Measurements from ENCODE around the gene PPP1R26. TPM values are rescaled to one million over a fixed set of nuclear protein-coding genes. Genes with fewer than 3 reads are reported as not detected.
"Not testable (repeated sequence)": the region's sequence is repeated elsewhere in the genome, so short reads cannot be mapped to it uniquely, and the experiment has no call there.

Gene PPP1R26
- polyA plus RNA-seq, 1 of the 3 experiments (the other 2 are of a cell fraction), result 20.1 TPM

- Histone ChIP-seq H3K27ac (ENCODE audit: low read depth in 2 of 2, low read length in 1 of 2) (no peak overlapping the region), H4K20me1 (ENCODE audit: insufficient read depth) (no peaks in the 10 kb centered on the region), H3K79me2 (ENCODE audit: insufficient read depth) (no peaks in the 10 kb centered on the region), H3K9ac (no peak overlapping the region), H3K4me1 (ENCODE audit: control insufficient read depth in 1 of 2, insufficient read depth in 2 of 2, low read depth in 1 of 2, low read length in 1 of 2) (no peaks in the 10 kb centered on the region; a peak in 1 of 4 replicates), H3K4me3 (ENCODE audit: low read depth in 2 of 2, low read length in 1 of 2) (no peak overlapping the region), H3K36me3 (replicated peaks in 1 of 2; ENCODE audit: control insufficient read depth in 1 of 2, insufficient read depth in 2 of 2, low read length in 1 of 2) (no peaks in the 10 kb centered on the region), H3K4me2 (no peak overlapping the region), H2AFZ (ENCODE audit: low read depth) (no peak overlapping the region), H3K27me3 (ENCODE audit: insufficient read depth) (no peaks in the 10 kb centered on the region), H3K9me3 (no peaks in the 10 kb centered on the region), H3F3A (replicated peaks; ENCODE audit: insufficient read depth) (no peaks in the 10 kb centered on the region), H3K9me2 (no peaks in the 10 kb centered on the region)
- DNase-seq, result no peak
- WGBS (ENCODE audit: low lambda C conversion rate), result 72% methylated on average over 18 of the region's 30 CpGs
- CTCF ChIA-PET, result interaction anchor here (1.6 kb wide), 1 partner anchor 22 kb away, joined by 6 read pairs; no protein-coding TSS in a partner anchor
- no peak for TF ChIP-seq TEAD4 (IDR thresholded peaks at IDR 0.05; ENCODE audit: borderline replicate concordance, insufficient read depth)
- no peak for TF ChIP-seq TCF12 (IDR thresholded peaks at IDR 0.05)
- TF ChIP-seq EZH2phosphoT487 (IDR thresholded peaks at IDR 0.05; ENCODE audit: borderline replicate concordance, low read depth), result no peak
- TF ChIP-seq EP300 (IDR thresholded peaks at IDR 0.05; ENCODE audit: borderline replicate concordance in 1 of 2, low read depth in 1 of 2, low read length in 1 of 2), result no peak
- TF ChIP-seq TAF1 (IDR thresholded peaks at IDR 0.05; ENCODE audit: borderline replicate concordance, low read depth, low read length), result no peak
- no peak for TF ChIP-seq NRF1 (IDR thresholded peaks at IDR 0.05; ENCODE audit: low read depth, low read length)
- TF ChIP-seq SMC3 (IDR thresholded peaks at IDR 0.05; ENCODE audit: low read depth, low read length), result no peak
- no peak for TF ChIP-seq RXRA (IDR thresholded peaks at IDR 0.05; ENCODE audit: borderline replicate concordance, low read depth)
- no peak for TF ChIP-seq JUND (IDR thresholded peaks at IDR 0.05)
- TF ChIP-seq FOSL2 (IDR thresholded peaks at IDR 0.05; ENCODE audit: borderline replicate concordance, low read depth), result no peak
- TF ChIP-seq, protein P1, sequence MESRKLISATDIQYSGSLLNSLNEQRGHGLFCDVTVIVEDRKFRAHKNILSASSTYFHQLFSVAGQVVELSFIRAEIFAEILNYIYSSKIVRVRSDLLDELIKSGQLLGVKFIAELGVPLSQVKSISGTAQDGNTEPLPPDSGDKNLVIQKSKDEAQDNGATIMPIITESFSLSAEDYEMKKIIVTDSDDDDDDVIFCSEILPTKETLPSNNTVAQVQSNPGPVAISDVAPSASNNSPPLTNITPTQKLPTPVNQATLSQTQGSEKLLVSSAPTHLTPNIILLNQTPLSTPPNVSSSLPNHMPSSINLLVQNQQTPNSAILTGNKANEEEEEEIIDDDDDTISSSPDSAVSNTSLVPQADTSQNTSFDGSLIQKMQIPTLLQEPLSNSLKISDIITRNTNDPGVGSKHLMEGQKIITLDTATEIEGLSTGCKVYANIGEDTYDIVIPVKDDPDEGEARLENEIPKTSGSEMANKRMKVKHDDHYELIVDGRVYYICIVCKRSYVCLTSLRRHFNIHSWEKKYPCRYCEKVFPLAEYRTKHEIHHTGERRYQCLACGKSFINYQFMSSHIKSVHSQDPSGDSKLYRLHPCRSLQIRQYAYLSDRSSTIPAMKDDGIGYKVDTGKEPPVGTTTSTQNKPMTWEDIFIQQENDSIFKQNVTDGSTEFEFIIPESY (IDR thresholded peaks at IDR 0.05; ENCODE audit: borderline replicate concordance, low read depth), result no peak
- no peak for TF ChIP-seq RCOR1 (IDR thresholded peaks at IDR 0.05; ENCODE audit: low read length)
- TF ChIP-seq CHD2 (IDR thresholded peaks at IDR 0.05; ENCODE audit: low read length, partially characterized antibody), result no peak
- TF ChIP-seq POLR2AphosphoS5 (IDR thresholded peaks at IDR 0.05; ENCODE audit: low read depth, low read length), result no peak
- TF ChIP-seq, protein P2, sequence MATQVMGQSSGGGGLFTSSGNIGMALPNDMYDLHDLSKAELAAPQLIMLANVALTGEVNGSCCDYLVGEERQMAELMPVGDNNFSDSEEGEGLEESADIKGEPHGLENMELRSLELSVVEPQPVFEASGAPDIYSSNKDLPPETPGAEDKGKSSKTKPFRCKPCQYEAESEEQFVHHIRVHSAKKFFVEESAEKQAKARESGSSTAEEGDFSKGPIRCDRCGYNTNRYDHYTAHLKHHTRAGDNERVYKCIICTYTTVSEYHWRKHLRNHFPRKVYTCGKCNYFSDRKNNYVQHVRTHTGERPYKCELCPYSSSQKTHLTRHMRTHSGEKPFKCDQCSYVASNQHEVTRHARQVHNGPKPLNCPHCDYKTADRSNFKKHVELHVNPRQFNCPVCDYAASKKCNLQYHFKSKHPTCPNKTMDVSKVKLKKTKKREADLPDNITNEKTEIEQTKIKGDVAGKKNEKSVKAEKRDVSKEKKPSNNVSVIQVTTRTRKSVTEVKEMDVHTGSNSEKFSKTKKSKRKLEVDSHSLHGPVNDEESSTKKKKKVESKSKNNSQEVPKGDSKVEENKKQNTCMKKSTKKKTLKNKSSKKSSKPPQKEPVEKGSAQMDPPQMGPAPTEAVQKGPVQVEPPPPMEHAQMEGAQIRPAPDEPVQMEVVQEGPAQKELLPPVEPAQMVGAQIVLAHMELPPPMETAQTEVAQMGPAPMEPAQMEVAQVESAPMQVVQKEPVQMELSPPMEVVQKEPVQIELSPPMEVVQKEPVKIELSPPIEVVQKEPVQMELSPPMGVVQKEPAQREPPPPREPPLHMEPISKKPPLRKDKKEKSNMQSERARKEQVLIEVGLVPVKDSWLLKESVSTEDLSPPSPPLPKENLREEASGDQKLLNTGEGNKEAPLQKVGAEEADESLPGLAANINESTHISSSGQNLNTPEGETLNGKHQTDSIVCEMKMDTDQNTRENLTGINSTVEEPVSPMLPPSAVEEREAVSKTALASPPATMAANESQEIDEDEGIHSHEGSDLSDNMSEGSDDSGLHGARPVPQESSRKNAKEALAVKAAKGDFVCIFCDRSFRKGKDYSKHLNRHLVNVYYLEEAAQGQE (IDR thresholded peaks at IDR 0.05; ENCODE audit: low read depth, low read length), result no peak
- TF ChIP-seq RFX5 (IDR thresholded peaks at IDR 0.05; ENCODE audit: low read length), result no peak
- POLR2A ChIA-PET, result no interaction called here
Observed at GRCh38 chr9:135526730-135527571, 47.4 kb downstream of the PPP1R26 start.

DNA sequence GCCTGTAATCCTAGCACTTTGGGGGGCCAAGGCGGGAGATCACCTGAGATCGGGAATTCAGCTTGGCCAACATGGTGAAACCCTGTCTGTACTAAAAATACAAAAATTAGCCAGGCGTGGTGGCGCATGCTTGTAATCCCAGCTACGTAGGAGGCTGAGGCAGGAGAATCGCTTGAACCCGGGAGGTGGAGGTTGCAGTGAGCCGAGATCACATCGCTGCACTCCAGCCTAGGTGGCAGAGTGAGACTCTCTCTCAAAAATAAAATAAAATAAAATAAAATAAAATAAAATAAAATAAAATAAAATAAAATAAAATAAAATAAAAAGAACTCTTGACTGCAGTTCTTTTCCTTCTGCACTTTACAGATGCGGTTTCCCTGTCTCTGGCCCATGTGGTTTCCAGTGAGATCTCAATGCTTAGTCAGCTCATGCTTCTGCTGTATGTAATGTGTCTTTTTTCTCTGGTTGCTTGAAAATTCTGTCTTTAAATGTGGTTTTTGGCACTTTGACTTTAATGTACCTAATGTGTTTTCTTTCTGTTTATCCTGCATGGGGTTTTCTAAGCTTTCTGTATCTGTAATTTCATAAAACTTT is 49.4 kb downstream of the PPP1R26 start:
- H3K4me2 ChIP-seq; H3K79me2 ChIP-seq (ENCODE audit: insufficient read depth); H3K27ac ChIP-seq (ENCODE audit: low read depth in 2 of 2, low read length in 1 of 2); H3K9ac ChIP-seq; H3F3A ChIP-seq (replicated peaks; ENCODE audit: insufficient read depth); H3K27me3 ChIP-seq (ENCODE audit: insufficient read depth); H3K36me3 ChIP-seq (replicated peaks in 1 of 2; ENCODE audit: control insufficient read depth in 1 of 2, insufficient read depth in 2 of 2, low read length in 1 of 2); DNase-seq; H3K9me3 ChIP-seq; H3K9me2 ChIP-seq; H2AFZ ChIP-seq (ENCODE audit: low read depth); H3K4me1 ChIP-seq (ENCODE audit: control insufficient read depth in 1 of 2, insufficient read depth in 2 of 2, low read depth in 1 of 2, low read length in 1 of 2); CTCF ChIA-PET; POLR2A ChIA-PET; H3K4me3 ChIP-seq (ENCODE audit: low read depth in 2 of 2, low read length in 1 of 2); H4K20me1 ChIP-seq (ENCODE audit: insufficient read depth): not testable (repeated sequence)
- WGBS (ENCODE audit: low lambda C conversion rate), result 77% methylated on average over 10 of the region's 10 CpGs
